GM21390 (cell line): Measurements from ENCODE around the gene KCP.

ENCODE experiments used
- ATAC-seq: cut with Tn5 transposase; IDR thresholded peaks from one replicate; pipeline ENCODE4 v1.9.1; 2021; ENCODE audit not compliant: unreplicated experiment

The KCP gene

DNA sequence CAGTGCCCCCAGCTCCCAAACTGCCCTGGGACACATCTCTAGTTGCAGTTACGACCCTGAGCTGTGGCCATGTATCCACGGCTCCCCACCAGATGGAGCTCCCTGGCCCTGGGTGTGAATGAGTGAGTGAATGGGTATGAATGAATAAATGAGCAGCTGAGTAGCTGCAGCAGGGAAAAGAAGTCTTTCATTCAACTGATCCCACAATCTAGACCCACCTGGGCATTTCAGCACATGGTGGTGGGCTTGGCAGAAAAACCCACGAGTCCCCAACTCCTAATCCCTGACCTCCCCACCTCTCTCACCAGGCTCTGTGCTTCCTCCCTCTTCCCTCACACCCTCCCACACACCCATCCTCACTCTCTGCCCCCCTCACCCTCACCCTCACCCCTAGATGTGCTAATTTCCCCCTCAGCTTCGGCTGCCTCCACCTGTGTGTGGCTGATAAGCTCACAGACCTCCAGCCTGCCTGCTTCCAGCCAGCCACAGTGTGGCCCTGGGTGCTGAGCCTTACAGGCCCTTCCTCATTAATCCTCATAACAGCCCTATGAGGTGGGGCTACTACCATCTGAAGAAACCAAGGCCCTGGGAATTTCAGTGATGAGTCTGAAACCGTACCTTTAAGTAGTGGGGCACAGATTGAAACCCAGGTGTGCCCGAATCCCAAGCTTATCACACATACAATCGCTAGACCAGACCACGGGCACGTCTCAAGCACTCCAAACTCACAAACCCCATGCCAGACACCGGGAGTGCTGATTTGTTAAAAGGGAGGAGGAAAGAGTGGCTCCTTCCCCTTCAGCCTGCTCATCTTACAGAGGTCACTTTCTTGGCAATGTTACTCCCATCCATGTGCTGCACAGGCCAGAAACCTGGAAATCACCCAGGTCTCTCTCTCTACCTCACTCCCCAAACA, 50.1 kb downstream of the KCP start:
- no peak for ATAC-seq

GRCh38 chr7:128859232-128860157, 51.0 kb downstream of the KCP start:
- no peak for ATAC-seq

- ATAC-seq = no peak
Observed at GRCh38 chr7:128858380-128859231, 51.9 kb downstream of the KCP start.

DNA sequence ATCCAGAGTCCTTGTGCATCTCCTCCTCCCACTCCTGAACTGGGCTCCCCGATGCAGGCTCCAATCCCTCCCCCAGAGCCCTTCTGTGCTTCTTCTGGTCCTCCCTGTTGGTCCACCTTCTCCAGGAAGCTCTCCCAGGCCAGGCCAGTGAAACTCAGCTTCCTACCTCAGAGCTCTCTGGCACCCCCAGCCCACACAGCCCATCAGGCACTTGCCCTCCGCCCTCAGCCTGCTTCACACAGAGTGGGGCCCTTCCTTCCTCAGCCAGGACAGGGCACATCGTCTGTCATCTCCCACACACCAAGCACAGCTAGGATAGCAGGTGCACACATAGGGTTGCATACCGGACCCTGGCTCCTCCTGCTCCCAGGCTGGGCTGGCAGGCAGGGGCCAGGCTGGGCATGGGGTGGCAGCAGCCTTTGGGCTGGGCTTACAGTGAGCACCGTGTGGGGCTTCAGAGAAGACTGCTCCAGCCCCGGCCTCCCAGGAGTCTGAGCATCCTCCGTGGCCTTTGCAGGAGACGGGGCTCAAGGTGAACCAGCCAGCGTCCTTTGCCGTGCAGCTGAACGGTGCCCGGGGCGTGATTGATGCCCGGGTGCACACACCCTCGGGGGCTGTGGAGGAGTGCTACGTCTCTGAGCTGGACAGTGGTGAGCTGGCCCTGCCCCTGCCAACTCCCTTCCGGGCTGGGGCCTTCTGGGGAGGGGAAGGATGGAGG, 54.3 kb downstream of the KCP start:
- ATAC-seq = no peak

DNA sequence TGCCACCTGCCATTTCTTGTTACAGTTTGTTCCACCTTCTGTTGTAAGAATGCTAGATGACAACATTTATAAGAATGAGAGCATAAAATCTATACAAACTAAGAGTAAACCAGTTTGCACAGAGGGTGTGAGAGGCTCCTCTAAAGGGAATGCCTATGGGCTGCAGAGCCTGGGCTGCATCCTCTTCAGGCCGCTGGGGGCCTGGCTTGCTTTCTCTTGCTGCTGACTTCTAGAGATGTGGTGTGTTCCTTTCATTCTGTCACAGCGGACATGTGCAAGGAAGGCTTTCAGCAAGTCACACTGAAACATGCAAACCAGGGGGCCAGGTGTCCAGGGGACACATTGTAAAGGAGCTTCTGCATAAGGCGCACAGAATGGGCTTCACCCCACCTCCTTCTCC, 55.0 kb downstream of the KCP start:
- no peak for ATAC-seq

GRCh38 chr7:128854396-128854795, 56.1 kb downstream of the KCP start:
- ATAC-seq = no peak

DNA sequence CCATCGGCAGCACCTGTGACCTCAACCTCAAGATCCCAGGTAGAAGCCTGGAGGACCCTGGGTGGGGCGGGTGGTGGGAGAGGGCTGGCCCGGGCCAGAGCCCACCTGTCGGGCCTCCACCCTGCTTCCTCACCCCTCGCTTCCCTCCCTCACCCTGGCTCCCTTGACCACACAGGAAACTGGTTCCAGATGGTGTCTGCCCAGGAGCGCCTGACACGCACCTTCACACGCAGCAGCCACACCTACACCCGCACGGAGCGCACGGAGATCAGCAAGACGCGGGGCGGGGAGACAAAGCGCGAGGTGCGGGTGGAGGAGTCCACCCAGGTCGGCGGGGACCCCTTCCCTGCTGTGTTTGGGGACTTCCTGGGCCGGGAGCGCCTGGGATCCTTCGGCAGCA, 56.7 kb downstream of the KCP start:
- ATAC-seq = no peak

DNA sequence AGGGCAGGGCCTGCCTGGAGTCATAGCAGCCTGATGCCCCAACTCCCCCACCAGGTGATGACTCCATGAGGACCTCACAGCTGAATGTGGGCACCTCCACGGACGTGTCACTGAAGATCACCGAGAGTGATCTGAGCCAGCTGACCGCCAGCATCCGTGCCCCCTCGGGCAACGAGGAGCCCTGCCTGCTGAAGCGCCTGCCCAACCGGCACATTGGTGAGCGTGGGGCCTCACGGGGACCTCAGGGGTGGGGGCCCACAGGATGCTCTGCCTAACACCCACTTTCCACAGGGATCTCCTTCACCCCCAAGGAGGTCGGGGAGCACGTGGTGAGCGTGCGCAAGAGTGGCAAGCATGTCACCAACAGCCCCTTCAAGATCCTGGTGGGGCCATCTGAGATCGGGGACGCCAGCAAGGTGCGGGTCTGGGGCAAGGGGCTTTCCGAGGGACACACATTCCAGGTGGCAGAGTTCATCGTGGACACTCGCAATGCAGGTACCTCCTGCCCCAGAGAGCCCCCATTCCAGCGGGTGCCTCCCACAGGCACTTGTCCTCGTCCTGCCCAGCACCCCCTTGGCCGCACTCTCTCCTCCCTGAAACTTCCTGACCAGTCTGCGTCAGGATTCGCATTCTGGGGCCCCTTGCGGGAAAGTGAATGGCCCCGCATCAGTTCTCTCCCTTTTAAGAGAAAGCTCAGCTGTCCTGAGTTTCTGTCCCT, 57.8 kb downstream of the KCP start:
- no peak for ATAC-seq

DNA sequence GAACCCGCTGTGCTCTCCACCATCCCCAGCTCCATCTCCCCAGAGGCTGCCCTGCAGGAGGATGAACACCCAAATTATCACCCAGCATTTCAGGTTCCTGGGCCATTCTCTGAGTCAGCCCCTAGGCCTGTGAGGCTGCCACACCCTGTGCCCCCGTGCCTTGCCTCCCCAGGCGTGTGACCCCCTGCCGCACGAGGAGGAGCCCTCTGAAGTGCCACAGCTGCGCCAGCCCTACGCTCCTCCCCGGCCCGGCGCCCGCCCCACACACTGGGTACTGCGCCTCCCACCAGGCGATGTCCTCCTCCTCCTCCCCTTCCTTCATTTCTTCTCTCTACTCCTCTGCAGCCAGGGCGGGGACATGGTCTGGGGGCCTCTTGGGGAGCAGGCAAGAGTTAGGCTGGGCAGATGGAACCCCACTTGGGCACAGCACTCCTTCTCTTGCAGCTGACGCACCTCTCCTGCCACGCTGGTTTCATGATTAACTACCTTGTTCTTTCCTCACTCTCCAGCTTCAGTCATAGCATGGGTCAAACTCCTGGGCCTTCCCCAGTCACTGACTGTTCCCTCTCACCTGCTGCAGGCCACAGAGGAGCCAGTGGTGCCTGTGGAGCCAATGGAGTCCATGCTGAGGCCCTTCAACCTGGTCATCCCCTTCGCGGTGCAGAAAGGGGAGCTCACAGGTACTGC, 60.6 kb downstream of the KCP start:
- ATAC-seq = no peak

- ATAC-seq = no peak
Observed at GRCh38 chr7:128849156-128849515, 61.4 kb downstream of the KCP start.

DNA sequence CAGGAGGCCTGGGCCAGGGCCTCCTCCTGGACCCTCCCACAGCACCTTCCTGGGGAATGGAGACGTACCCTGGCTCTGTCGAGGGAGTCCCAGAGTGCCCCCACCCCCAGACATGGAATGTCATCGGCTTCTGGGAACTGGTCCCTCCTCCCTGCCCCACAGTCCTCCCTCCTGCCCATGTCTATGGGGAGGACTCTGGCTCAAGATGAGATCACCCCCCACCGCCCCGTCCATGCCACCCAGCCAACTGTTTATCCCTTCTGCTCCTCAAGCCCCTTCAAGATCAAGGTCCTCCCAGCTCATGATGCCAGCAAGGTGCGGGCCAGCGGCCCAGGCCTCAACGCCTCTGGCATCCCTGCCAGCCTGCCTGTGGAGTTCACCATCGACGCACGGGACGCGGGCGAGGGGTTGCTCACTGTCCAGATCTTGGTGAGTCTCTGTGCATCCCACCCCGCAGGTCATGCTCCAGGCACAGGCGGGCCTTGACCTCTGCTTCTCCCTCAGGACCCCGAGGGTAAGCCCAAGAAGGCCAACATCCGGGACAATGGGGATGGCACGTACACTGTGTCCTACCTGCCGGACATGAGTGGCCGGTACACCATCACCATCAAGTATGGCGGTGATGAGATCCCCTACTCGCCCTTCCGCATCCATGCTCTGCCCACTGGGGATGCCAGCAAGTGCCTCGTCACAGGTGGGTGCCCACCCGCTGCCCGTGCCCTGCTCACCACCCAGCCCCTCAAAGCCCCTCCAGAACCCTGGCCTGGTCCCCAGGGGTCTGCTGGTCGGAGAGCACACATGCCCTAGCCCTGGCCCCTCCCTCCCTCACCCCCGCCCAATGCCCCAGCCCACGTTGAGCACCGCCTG, 62.0 kb downstream of the KCP start:
- ATAC-seq = no peak

GRCh38 chr7:128847721-128848211, 62.7 kb downstream of the KCP start:
- ATAC-seq = no peak

- ATAC-seq = no peak
Observed at GRCh38 chr7:128846781-128847444, 63.6 kb downstream of the KCP start.

DNA sequence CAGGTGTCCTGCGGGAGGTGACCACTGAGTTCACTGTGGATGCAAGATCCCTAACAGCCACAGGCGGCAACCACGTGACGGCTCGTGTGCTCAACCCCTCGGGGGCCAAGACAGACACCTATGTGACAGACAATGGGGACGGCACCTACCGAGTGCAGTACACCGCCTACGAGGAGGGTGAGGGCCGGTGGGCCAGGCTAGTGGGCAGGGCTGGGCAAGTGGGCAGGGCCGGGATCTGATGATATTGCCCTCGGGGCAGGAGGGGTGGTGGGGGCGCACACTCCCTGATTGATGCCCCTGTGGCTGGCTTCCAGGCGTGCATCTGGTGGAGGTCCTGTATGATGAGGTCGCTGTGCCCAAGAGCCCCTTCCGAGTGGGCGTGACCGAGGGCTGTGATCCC, 64.5 kb downstream of the KCP start:
- no peak for ATAC-seq

- ATAC-seq = no peak
Observed at GRCh38 chr7:128845475-128845874, 65.0 kb downstream of the KCP start.

DNA sequence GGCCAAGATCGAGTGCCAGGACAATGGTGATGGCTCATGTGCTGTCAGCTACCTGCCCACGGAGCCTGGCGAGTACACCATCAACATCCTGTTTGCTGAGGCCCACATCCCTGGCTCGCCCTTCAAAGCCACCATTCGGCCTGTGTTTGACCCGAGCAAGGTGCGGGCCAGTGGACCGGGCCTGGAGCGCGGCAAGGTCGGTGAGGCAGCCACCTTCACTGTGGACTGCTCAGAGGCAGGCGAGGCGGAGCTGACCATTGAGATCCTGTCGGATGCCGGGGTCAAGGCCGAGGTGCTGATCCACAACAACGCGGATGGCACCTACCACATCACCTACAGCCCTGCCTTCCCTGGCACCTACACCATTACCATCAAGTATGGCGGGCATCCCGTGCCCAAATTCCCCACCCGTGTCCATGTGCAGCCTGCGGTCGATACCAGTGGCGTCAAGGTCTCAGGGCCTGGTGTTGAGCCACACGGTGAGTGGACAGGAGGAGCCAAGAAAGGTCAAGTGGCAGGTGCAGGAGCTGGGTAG, 65.7 kb downstream of the KCP start:
- no peak for ATAC-seq

DNA sequence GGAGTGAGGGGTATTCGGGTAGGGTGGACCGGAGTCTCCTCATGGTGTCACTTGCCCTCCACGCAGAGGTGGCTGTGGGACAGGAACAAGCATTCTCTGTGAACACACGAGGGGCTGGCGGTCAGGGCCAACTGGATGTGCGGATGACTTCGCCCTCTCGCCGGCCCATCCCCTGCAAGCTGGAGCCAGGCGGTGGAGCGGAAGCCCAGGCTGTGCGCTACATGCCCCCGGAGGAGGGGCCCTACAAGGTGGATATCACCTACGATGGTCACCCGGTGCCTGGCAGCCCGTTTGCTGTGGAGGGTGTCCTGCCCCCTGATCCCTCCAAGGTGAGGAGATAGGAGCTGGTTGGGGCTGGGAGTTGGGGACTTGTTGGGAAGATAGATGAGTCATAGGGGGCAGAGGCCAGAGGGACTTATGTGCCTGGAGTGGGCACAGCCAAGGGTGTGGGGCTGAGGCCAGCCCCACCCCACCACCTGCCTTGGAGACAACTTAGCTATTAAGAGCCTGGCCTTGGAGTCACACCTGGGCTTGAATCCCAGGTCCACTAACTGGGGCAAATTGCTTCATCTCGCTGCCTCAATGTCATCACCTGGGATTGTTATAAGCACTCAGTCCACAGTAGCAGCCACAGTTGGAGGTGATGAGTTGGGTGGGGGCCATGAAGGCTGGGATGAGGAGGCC, 66.4 kb downstream of the KCP start:
- ATAC-seq = no peak
